Measurements from ENCODE around the gene NEK5.

DNA sequence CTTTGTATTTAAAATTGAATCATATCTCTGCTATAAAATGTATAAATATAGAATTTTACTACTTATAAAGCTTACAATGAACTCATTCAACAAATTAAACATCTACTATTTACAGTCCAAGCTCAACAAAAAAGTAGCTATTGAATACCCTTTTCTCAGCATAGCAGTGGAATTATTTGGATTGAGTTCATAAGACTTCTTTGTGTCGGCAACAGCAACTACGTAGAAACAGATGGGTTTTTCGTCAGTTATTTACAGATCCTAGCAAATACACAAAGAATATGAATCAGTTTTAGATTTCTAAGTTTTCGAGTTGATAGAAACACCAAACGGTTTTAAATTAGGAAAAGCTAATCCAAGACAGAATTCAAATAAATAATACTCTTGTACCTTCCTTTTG is 41.0 kb upstream of the NEK5 start:
- TF ChIP-seq, protein P1, sequence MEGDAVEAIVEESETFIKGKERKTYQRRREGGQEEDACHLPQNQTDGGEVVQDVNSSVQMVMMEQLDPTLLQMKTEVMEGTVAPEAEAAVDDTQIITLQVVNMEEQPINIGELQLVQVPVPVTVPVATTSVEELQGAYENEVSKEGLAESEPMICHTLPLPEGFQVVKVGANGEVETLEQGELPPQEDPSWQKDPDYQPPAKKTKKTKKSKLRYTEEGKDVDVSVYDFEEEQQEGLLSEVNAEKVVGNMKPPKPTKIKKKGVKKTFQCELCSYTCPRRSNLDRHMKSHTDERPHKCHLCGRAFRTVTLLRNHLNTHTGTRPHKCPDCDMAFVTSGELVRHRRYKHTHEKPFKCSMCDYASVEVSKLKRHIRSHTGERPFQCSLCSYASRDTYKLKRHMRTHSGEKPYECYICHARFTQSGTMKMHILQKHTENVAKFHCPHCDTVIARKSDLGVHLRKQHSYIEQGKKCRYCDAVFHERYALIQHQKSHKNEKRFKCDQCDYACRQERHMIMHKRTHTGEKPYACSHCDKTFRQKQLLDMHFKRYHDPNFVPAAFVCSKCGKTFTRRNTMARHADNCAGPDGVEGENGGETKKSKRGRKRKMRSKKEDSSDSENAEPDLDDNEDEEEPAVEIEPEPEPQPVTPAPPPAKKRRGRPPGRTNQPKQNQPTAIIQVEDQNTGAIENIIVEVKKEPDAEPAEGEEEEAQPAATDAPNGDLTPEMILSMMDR (IDR thresholded peaks at IDR 0.05): no peak
- TF ChIP-seq EP300 (IDR thresholded peaks at IDR 0.05): no peak
